ENCODE results near the gene GRAMD1A. TPM values are rescaled to one million over a fixed set of nuclear protein-coding genes. Genes with fewer than 3 reads are reported as not detected.

Gene GRAMD1A
- total RNA-seq, 1 donor from 2014 or later, result 88.0 TPM

DNA sequence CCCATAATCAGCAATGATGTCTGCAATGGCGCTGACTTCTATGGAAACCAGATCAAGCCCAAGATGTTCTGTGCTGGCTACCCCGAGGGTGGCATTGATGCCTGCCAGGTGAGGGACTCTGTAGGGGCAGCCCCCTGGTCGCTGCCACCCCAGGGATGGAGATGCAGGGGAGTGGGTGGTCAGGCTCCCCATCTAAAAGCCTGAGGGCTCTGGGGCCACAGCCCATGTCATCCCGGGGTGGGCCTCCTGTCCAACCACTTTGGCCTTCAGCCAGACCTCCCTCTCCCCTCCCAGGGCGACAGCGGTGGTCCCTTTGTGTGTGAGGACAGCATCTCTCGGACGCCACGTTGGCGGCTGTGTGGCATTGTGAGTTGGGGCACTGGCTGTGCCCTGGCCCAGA is 65.5 kb downstream of the GRAMD1A start:
- no peak for DNase-seq (ENCODE audit: low read depth)
- TF ChIP-seq, protein P1, sequence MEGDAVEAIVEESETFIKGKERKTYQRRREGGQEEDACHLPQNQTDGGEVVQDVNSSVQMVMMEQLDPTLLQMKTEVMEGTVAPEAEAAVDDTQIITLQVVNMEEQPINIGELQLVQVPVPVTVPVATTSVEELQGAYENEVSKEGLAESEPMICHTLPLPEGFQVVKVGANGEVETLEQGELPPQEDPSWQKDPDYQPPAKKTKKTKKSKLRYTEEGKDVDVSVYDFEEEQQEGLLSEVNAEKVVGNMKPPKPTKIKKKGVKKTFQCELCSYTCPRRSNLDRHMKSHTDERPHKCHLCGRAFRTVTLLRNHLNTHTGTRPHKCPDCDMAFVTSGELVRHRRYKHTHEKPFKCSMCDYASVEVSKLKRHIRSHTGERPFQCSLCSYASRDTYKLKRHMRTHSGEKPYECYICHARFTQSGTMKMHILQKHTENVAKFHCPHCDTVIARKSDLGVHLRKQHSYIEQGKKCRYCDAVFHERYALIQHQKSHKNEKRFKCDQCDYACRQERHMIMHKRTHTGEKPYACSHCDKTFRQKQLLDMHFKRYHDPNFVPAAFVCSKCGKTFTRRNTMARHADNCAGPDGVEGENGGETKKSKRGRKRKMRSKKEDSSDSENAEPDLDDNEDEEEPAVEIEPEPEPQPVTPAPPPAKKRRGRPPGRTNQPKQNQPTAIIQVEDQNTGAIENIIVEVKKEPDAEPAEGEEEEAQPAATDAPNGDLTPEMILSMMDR (IDR thresholded peaks at IDR 0.05; ENCODE audit: insufficient read depth, low read length, poor library complexity, severe bottlenecking), result no peak
- no peaks in the 10 kb centered on the region for H3K36me3 ChIP-seq (ENCODE audit: control insufficient read depth, insufficient read depth, low read length)
- H3K27me3 ChIP-seq (ENCODE audit: control insufficient read depth, insufficient read depth, low read length), result no peaks in the 10 kb centered on the region
- H3K4me3 ChIP-seq (ENCODE audit: low read depth, low read length), result no peak overlapping the region

DNA sequence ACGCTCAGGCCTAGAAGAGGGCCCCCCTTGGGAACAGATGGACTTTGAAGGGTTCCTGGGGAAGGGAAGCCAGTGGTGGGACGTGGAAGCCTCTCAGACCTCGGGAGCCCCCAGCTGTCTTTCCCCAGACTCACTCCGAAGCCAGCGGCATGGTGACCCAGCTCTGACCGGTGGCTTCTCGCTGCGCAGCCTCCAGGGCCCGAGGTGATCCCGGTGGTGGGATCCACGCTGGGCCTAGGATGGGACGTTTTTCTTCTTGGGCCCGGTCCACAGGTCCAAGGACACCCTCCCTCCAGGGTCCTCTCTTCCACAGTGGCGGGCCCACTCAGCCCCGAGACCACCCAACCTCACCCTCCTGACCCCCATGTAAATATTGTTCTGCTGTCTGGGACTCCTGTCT is 66.0 kb downstream of the GRAMD1A start:
- Histone ChIP-seq H3K36me3 (ENCODE audit: control insufficient read depth, insufficient read depth, low read length) (no peaks in the 10 kb centered on the region), H3K4me3 (ENCODE audit: low read depth, low read length) (no peak overlapping the region), H3K27me3 (ENCODE audit: control insufficient read depth, insufficient read depth, low read length) (no peaks in the 10 kb centered on the region)
- DNase-seq (ENCODE audit: low read depth), result no peak
- TF ChIP-seq, protein P1 (IDR thresholded peaks at IDR 0.05; ENCODE audit: insufficient read depth, low read length, poor library complexity, severe bottlenecking), result no peak

DNA sequence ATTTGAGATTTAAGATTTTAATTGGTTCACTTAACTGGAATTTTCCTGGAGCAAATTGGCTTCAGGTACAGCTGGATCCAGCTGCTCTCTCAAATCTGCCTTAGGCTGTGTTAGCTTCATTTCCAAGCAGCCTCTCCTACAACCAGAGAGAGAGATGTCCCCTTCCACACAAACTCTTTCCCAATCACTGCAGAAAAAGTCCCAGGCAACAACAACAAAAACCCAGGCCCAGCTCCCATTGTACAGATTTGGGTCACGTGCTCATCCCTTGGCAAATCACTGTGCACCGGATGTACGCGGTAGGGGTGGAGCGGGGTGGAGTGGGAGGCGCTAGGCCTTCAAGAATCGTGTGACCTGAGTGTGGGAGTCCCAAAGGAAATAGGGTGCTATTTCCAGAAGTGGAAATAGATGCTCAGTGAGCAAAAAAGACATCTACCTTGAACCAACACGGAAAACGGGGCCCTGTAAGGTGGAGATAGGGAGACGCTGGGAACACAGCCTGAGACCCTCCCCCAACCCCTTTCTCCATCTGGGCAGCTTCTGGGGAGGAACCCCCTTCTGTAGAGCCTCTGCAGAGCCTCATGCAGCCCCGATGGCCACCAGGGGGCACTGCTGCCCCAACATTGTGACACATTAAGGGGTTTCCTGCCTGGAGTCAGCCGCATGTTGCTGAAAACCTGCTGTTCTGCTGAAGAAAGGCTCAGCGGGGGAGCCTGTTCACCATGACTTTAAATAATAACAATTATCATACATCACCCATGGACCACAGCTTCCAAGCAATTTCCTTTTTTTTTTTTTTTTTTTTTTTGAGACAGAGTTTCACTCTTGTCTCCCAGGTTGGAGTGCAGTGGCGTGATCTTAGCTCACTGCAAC is 66.8 kb downstream of the GRAMD1A start:
- Histone ChIP-seq H3K36me3 (ENCODE audit: control insufficient read depth, insufficient read depth, low read length) (no peaks in the 10 kb centered on the region), H3K4me3 (ENCODE audit: low read depth, low read length) (no peak overlapping the region), H3K27me3 (ENCODE audit: control insufficient read depth, insufficient read depth, low read length) (no peaks in the 10 kb centered on the region)
- DNase-seq (ENCODE audit: low read depth), result no peak
- TF ChIP-seq, protein P1 (IDR thresholded peaks at IDR 0.05; ENCODE audit: insufficient read depth, low read length, poor library complexity, severe bottlenecking), result peak; percentile 84

DNA sequence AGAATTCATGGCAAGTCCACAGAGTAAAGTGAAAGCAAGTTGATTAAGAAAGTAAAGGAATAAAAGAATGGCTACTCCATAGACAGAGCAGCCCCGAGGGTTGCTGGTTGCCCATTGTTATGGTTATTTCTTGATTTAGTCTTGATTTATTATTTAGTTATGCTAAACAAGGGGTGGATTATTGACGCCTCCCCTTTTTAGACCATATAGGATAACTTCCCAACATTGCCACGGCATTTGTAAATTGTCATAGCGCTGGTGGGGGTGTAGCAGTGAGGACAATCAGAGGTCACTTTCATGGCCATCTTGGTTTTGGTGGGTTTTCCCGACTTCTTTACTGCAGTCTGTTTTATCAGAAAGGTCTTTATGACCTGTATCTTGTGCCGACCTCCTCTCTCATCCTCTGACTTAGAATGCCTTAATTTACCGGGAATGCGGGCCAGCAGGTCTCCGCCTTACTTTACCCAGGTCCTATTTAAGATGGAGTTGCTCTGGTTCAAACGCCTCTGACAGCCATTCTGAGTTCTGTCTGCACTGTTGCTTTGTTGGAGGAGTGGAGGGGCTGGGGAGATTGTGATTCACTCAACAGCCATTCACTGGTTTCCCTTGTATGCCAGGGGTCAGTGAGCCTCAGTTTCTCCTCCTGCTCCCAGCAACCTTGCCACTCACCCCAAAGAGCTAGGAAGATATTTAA is 69.0 kb downstream of the GRAMD1A start:
- DNase-seq (ENCODE audit: low read depth), result no peak

DNA sequence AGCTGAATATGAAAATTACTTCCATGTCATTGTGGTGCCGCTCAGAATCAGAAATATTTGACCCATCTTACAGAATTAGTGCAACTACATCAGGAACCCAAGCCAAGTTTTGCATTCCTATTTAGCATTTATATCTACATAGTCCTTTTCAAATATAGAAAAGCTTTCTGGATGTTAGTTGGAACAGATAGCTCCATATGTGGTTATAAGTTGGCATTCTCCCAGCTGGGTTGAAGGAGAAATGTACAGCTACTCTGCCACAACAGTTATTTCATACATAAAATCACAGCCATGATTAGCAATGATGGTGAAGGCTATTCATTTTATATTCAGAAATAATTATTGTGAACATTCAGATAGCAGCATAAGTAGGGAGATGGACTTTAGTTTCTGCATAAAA is 69.6 kb downstream of the GRAMD1A start:
- Histone ChIP-seq H3K36me3 (ENCODE audit: control insufficient read depth, insufficient read depth, low read length) (no peaks in the 10 kb centered on the region), H3K27me3 (ENCODE audit: control insufficient read depth, insufficient read depth, low read length) (no peaks in the 10 kb centered on the region), H3K4me3 (ENCODE audit: low read depth, low read length) (no peak overlapping the region)
- TF ChIP-seq, protein P1 (IDR thresholded peaks at IDR 0.05; ENCODE audit: insufficient read depth, low read length, poor library complexity, severe bottlenecking), result no peak
- DNase-seq (ENCODE audit: low read depth), result no peak

More for the DNA sequence above, 69.0 kb downstream of the GRAMD1A start:
- Histone ChIP-seq H3K27me3 (ENCODE audit: control insufficient read depth, insufficient read depth, low read length) (no peaks in the 10 kb centered on the region), H3K36me3 (ENCODE audit: control insufficient read depth, insufficient read depth, low read length) (no peaks in the 10 kb centered on the region), H3K4me3 (ENCODE audit: low read depth, low read length) (no peak overlapping the region)
- TF ChIP-seq, protein P1 (IDR thresholded peaks at IDR 0.05; ENCODE audit: insufficient read depth, low read length, poor library complexity, severe bottlenecking), result no peak

Data from kidney epithelial cell (primary cell).